Activated CD4-positive, alpha-beta T cell treated with anti-CD3 and anti-CD28 coated beads, Interleukin-2, amount 50 U/mL, for 16 hours (primary cell): ENCODE data around the gene UFSP1.
"Not testable (repeated sequence)": the region's sequence is repeated elsewhere in the genome, so short reads cannot be mapped to it uniquely, and the experiment has no call there.

ENCODE experiments used
- DNase-seq: peaks from one replicate; pipeline ENCODE4 v3.0.0-alpha.2; 2020

The UFSP1 gene

GRCh38 chr7:100888988-100889750 lies at the start of gene UFSP1:
TSS of gene UFSP1 (minus strand) at chr7:100889715. CDS start at chr7:100889271, 444 bp downstream.
- DNase-seq: no peak

- DNase-seq: not testable (repeated sequence)
Measured at GRCh38 chr7:100936167-100936566, 46.7 kb upstream of the UFSP1 start.

- not testable (repeated sequence) for DNase-seq
Measured at GRCh38 chr7:100935381-100935780, 45.9 kb upstream of the UFSP1 start.

GRCh38 chr7:100933734-100934133 lies 44.2 kb upstream of the UFSP1 start:
- DNase-seq: no peak

- DNase-seq: no peak
Measured at GRCh38 chr7:100929808-100930174, 40.3 kb upstream of the UFSP1 start.

- not testable (repeated sequence) for DNase-seq
Measured at GRCh38 chr7:100923616-100924015, 34.1 kb upstream of the UFSP1 start.

GRCh38 chr7:100921039-100921438 lies 31.5 kb upstream of the UFSP1 start:
- DNase-seq: no peak

GRCh38 chr7:100919779-100920437 lies 30.4 kb upstream of the UFSP1 start:
- DNase-seq: not testable (repeated sequence)

- not testable (repeated sequence) for DNase-seq
Measured at GRCh38 chr7:100919335-100919734, 29.8 kb upstream of the UFSP1 start.

GRCh38 chr7:100914879-100915447 lies 25.4 kb upstream of the UFSP1 start:
- DNase-seq: no peak

GRCh38 chr7:100914208-100914878 lies 24.8 kb upstream of the UFSP1 start:
- no peak for DNase-seq

- DNase-seq: no peak
Measured at GRCh38 chr7:100911484-100911883, 22.0 kb upstream of the UFSP1 start.

- DNase-seq: not testable (repeated sequence)
Measured at GRCh38 chr7:100910443-100910842, 20.9 kb upstream of the UFSP1 start.

GRCh38 chr7:100908512-100908911 lies 19.0 kb upstream of the UFSP1 start:
- DNase-seq: no peak

GRCh38 chr7:100902638-100903037 lies 13.1 kb upstream of the UFSP1 start:
- no peak for DNase-seq

GRCh38 chr7:100901921-100902332 lies 12.4 kb upstream of the UFSP1 start:
- DNase-seq: no peak

- no peak for DNase-seq
Measured at GRCh38 chr7:100900978-100901377, 11.5 kb upstream of the UFSP1 start.

- no peak for DNase-seq
Measured at GRCh38 chr7:100899432-100899831, 9.9 kb upstream of the UFSP1 start.

- DNase-seq: no peak
Measured at GRCh38 chr7:100897772-100898454, 8.4 kb upstream of the UFSP1 start.

GRCh38 chr7:100896732-100897608 lies 7.5 kb upstream of the UFSP1 start:
- DNase-seq: no peak

- no peak for DNase-seq
Measured at GRCh38 chr7:100895956-100896731, 6.6 kb upstream of the UFSP1 start.
